Measurements from ENCODE around the gene SLC35G6.

Gene SLC35G6

GRCh38 chr17:7508145-7508544 lies 26.9 kb downstream of the SLC35G6 start:
- DNase-seq, result no peak

GRCh38 chr17:7508846-7509245 lies 27.6 kb downstream of the SLC35G6 start:
- DNase-seq, result no peak

- no peak for DNase-seq
These were observed 28.7 kb downstream of the SLC35G6 start for GRCh38 chr17:7509937-7510336.

GRCh38 chr17:7511108-7511507 lies 29.9 kb downstream of the SLC35G6 start:
- DNase-seq, result no peak

GRCh38 chr17:7512105-7512504 lies 30.9 kb downstream of the SLC35G6 start:
- DNase-seq, result no peak

GRCh38 chr17:7512824-7513540 lies 31.7 kb downstream of the SLC35G6 start:
- DNase-seq, result no peak

- DNase-seq, result no peak
These were observed 32.7 kb downstream of the SLC35G6 start for GRCh38 chr17:7513850-7514419.

DNA sequence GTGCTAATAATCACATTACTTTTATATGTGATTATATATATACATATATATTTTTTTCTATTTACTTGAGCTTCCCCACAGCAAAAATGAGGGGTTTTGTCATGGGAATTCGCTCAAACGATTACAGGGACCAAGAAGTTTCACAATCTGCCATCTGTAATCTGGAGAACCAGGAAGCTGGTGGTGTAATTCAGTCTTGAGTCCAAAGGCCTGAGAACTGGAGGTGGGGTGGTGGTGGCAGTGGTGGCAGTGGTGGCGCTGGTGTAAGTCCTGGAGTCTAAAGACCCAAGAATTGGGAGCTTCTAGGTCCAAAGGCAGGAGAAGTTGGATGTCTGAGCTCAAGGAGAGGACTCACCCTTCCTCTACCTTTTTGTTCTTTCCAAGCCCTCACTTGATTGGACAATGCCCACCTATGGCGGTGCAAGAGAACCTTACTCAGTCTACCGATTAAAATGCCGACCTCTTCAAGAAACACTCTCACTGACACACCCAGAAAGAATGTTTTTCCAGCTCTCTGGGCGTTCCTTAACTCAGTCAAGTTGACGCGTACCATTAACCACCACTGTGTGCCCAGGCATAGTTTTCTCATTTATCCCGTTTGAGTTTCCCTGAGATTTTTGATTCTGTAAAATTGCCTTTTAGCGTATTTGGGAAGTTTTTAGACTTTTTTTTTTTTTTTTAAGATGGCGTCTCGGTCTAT lies 34.8 kb downstream of the SLC35G6 start:
- no peak for DNase-seq

DNA sequence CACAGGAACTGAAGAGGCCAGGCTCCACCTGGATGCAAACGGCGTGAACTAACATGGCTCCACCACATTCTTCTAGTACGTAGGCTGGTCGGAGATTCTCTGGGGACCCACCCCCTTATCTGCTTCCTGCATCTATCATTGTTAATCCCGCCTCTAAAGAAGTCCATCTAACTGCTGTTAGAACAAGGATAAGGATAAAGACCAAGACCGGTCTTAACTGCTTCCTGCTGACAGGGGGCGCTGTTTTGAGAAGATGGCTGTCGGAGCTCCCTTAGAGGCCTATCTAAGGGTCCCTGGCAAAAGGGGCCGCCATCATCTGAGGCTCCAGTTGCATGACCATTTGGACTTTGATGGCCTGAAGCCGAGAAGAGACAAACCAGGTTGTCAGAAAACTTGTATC lies 41.8 kb downstream of the SLC35G6 start:
- DNase-seq, result peak; percentile 55

DNA sequence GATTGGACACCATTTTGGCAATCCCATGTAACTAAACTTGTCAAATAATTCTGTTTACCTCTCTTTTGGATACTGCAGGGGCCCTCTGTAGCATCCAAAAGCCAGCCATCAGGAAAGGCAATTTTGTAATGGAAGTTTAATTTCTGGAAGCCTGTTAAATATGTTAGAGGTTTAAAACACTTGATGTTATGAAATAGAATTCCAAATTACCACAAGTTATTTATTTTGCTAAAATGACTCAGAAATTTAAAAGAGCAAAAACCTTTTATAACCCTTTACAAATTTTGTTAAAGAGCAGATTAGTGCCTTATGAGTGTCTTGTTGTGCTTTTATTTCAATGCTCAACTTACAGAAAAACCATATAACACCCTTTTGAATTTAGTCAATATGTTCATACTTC lies 47.6 kb downstream of the SLC35G6 start:
- no peak for DNase-seq

- no peak for DNase-seq
These were observed 49.0 kb downstream of the SLC35G6 start for GRCh38 chr17:7530023-7530900.
